ENCODE measurements around the gene UBE2Z. TPM values are rescaled to one million over a fixed set of nuclear protein-coding genes. Genes with fewer than 3 reads are reported as not detected.
"Not testable (repeated sequence)": the region's sequence is repeated elsewhere in the genome, so short reads cannot be mapped to it uniquely, and the experiment has no call there.

The UBE2Z gene
- total and polyA plus RNA-seq, 4 donors = 29.5 to 63.5 (median 56.1) TPM

DNA sequence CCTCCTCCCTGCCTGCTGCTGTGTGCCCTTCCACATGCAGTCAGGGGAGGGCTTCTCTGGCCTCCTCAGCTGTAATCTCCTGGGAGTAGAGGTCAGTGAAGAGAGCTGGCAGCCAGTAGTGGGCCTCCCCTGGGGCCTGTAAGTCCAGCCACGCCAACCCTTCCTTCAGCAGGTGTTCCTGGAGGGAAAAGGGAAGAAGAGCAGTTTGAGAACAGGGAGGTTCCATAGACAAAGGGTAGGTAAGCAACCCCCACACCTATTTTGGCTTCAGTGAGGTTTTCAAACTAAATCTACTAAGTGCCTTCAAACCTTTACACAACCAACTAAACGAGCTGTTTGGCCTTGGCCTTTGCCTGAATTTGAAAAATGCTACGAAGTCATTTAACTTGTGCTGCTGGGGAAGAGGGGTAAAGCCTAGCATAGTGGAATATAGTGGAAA lies 22.2 kb downstream of the UBE2Z start:
- peaks cover 31 to 56% (median 46%) of the 10 kb centered on the region in 4 donors for H3K36me3 ChIP-seq (ENCODE audit: control insufficient read depth in 4 of 4, insufficient read depth in 4 of 4, low read length in 4 of 4)
- H3K27ac ChIP-seq (ENCODE audit: low read depth in 1 of 2, low read length in 1 of 2) = no peak overlapping the region
- H3K4me3 ChIP-seq = no peak overlapping the region
- no peaks in the 10 kb centered on the region for H3K9me3 ChIP-seq (ENCODE audit: control insufficient read depth in 4 of 4, insufficient read depth in 3 of 4, low read length in 3 of 4)
- WGBS, 2 donors = 81 to 82% methylated on average over 3 of the region's 3 CpGs
- H3K4me1 ChIP-seq (ENCODE audit: control insufficient read depth in 5 of 5, insufficient read depth in 5 of 5, low read length in 5 of 5) = no peaks in the 10 kb centered on the region
- no peak for DNase-seq
- TF ChIP-seq, protein P1, sequence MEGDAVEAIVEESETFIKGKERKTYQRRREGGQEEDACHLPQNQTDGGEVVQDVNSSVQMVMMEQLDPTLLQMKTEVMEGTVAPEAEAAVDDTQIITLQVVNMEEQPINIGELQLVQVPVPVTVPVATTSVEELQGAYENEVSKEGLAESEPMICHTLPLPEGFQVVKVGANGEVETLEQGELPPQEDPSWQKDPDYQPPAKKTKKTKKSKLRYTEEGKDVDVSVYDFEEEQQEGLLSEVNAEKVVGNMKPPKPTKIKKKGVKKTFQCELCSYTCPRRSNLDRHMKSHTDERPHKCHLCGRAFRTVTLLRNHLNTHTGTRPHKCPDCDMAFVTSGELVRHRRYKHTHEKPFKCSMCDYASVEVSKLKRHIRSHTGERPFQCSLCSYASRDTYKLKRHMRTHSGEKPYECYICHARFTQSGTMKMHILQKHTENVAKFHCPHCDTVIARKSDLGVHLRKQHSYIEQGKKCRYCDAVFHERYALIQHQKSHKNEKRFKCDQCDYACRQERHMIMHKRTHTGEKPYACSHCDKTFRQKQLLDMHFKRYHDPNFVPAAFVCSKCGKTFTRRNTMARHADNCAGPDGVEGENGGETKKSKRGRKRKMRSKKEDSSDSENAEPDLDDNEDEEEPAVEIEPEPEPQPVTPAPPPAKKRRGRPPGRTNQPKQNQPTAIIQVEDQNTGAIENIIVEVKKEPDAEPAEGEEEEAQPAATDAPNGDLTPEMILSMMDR (IDR thresholded peaks at IDR 0.05; ENCODE audit: control extremely low read depth, extremely low read depth) = no peak
- H3K27me3 ChIP-seq (ENCODE audit: control insufficient read depth in 3 of 3, insufficient read depth in 3 of 3, low read length in 2 of 3) = no peaks in the 10 kb centered on the region
- ATAC-seq (ENCODE audit: insufficient read depth, low FRiP score) = no peak
- H3K9ac ChIP-seq (ENCODE audit: insufficient read depth in 1 of 2, low read length in 2 of 2) = no peak overlapping the region

DNA sequence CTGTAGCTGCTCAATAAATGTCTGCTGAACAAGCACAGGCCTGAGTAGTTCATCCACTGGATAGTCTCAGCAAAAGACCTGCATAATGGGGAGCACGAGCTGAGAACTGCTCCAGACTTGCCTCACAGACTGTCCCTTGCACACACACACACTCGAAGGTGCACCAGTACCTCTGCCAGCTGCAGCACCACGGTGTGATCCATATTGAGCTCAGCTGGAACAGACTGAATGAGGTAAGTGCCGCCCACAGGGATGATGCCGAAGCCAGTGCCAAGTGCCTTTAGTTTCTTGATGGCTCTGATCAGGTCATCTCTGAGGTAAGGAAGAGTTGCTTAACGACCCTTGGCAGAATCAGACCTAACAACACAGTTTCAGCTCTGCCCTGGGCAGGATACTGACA lies 24.8 kb downstream of the UBE2Z start:
- DNase-seq (no peak), ATAC-seq (ENCODE audit: insufficient read depth, low FRiP score) (no peak)
- TF ChIP-seq, protein P1 (IDR thresholded peaks at IDR 0.05; ENCODE audit: control extremely low read depth, extremely low read depth) = no peak
- Histone ChIP-seq H3K4me1 (ENCODE audit: control insufficient read depth in 5 of 5, insufficient read depth in 5 of 5, low read length in 5 of 5) (no peaks in the 10 kb centered on the region), H3K36me3 (ENCODE audit: control insufficient read depth in 4 of 4, insufficient read depth in 4 of 4, low read length in 4 of 4) (peaks cover 42 to 50% (median 46%) of the 10 kb centered on the region in 4 donors), H3K27me3 (ENCODE audit: control insufficient read depth in 3 of 3, insufficient read depth in 3 of 3, low read length in 2 of 3) (no peaks in the 10 kb centered on the region), H3K9me3 (ENCODE audit: control insufficient read depth in 4 of 4, insufficient read depth in 3 of 4, low read length in 3 of 4) (no peaks in the 10 kb centered on the region), H3K4me3 (no peak overlapping the region), H3K27ac (ENCODE audit: low read depth in 1 of 2, low read length in 1 of 2) (no peak overlapping the region), H3K9ac (ENCODE audit: insufficient read depth in 1 of 2, low read length in 2 of 2) (no peak overlapping the region)
- WGBS, 2 donors = 94 to 95% methylated on average over 6 of the region's 6 CpGs

DNA sequence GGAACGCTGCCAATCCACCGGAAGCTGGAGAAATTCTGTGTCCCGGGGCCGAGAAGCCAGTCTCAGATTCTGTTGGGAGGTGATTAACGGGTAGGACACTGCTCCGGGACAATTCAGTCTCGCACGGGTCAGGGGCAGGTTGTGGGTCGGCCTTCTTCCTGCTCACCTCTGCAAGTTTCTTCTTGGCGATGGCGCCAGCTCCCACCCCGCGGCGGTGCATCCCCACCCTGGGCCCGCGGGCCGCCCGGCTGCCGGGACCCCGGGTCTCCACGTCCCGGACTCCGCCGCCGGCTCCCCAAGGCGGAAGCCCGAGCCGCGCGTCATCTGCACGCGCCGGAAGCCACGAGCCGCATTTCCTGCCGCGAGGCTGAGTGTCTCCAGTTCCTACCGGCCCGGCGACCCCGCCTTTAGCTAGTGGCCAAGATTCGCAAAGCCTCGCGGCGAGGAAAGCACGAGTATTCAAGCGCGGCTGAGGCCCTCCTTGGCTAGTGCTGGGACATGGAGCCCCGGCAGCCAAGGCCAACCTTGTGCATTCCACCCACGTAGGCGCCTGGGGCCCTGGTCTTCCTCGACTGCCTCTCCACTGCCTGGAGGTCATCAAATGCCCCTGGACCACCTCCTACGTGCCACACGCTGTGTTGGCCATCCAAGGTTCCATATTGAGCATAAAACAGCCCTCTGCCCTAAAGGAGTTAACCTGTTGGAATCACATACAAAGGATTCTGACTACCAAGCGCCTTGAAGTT lies 36.5 kb downstream of the UBE2Z start, which contains the start of gene SNF8:
SNF8 (minus strand) TSS at position 328 of the 746 bp plus-strand sequence; CDS start at position 220, 108 bp downstream.
- H3K9ac ChIP-seq (ENCODE audit: insufficient read depth in 1 of 2, low read length in 2 of 2) = peak within 1 kb of the TSS; percentile 26 to 76
- no peaks in the 10 kb centered on the region for H3K9me3 ChIP-seq (ENCODE audit: control insufficient read depth in 4 of 4, insufficient read depth in 3 of 4, low read length in 3 of 4)
- peak; percentile 98 for ATAC-seq (ENCODE audit: insufficient read depth, low FRiP score)
- whole genome bisulfite sequencing, 2 donors = 2 to 3% methylated on average over 55 of the region's 55 CpGs
- DNase-seq = peak; percentile 93 to 96 (median 95)
- peak within 1 kb of the TSS; percentile 69 for H3K4me3 ChIP-seq
- peaks cover 0 to 15% (median 5%) of the 10 kb centered on the region in 5 donors for H3K4me1 ChIP-seq (ENCODE audit: control insufficient read depth in 5 of 5, insufficient read depth in 5 of 5, low read length in 5 of 5)
- H3K36me3 ChIP-seq (ENCODE audit: control insufficient read depth in 4 of 4, insufficient read depth in 4 of 4, low read length in 4 of 4) = peaks cover 0 to 9% (median 1%) of the 10 kb centered on the region in 4 donors
- TF ChIP-seq, protein P1 (IDR thresholded peaks at IDR 0.05; ENCODE audit: control extremely low read depth, extremely low read depth) = no peak
- no peaks in the 10 kb centered on the region for H3K27me3 ChIP-seq (ENCODE audit: control insufficient read depth in 3 of 3, insufficient read depth in 3 of 3, low read length in 2 of 3)
- peak within 1 kb of the TSS; percentile 76 to 96 for H3K27ac ChIP-seq (ENCODE audit: low read depth in 1 of 2, low read length in 1 of 2)

DNA sequence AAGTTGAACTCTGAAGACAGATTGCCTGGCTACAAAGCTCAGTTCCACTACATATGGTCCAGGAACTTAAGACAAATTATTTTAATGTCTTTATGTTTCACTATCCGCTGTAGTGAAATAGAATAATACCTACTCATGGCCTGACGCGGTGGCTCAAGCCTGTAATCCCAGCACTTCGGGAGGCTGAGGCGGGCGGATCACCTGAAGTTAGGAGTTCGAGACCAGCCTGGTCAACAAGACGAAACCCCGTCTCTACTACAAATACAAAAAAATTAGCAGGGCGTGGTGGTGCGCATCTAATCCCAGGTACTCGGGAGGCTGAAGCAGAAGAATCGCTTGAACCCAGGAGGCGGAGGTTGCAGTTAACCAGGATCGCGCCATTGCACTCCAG lies 37.0 kb downstream of the UBE2Z start:
- H3K9me3 ChIP-seq (ENCODE audit: control insufficient read depth in 4 of 4, insufficient read depth in 3 of 4, low read length in 3 of 4); DNase-seq; ATAC-seq (ENCODE audit: insufficient read depth, low FRiP score); H3K36me3 ChIP-seq (ENCODE audit: control insufficient read depth in 4 of 4, insufficient read depth in 4 of 4, low read length in 4 of 4); H3K27me3 ChIP-seq (ENCODE audit: control insufficient read depth in 3 of 3, insufficient read depth in 3 of 3, low read length in 2 of 3): not testable (repeated sequence)
- 96 to 98% methylated on average over 16 of the region's 16 CpGs for WGBS, 2 donors
- Histone ChIP-seq H3K27ac (ENCODE audit: low read depth in 1 of 2, low read length in 1 of 2) (peak overlapping the region; percentile 76 to 96), H3K4me1 (ENCODE audit: control insufficient read depth in 5 of 5, insufficient read depth in 5 of 5, low read length in 5 of 5) (peaks cover 0 to 15% (median 5%) of the 10 kb centered on the region in 5 donors), H3K9ac (ENCODE audit: insufficient read depth in 1 of 2, low read length in 2 of 2) (peak overlapping the region in 1 of 2 donors; percentile 76), H3K4me3 (peak overlapping the region; percentile 69)
